Measurements from ENCODE around the gene ID2.

ID2 gene

GRCh38 chr2:8714971-8715370, 33.1 kb downstream of the ID2 start:
- H3K4me2 ChIP-seq (ENCODE audit: low read length): no peak overlapping the region

GRCh38 chr2:8719528-8719927, 37.7 kb downstream of the ID2 start:
- no peak overlapping the region for H3K4me2 ChIP-seq (ENCODE audit: low read length)
- H3K27me3 ChIP-seq (ENCODE audit: control insufficient read depth, insufficient read depth, low read length): no peaks in the 10 kb centered on the region
- no peaks in the 10 kb centered on the region for H3K79me2 ChIP-seq
- H3K4me1 ChIP-seq: no peaks in the 10 kb centered on the region
- no peaks in the 10 kb centered on the region for H3K9me3 ChIP-seq (ENCODE audit: control insufficient read depth, low read length)
- H3K9ac ChIP-seq: no peak overlapping the region
- no peak for TF ChIP-seq CTCF (IDR thresholded peaks at IDR 0.05)
- no peaks in the 10 kb centered on the region for H3K36me3 ChIP-seq (ENCODE audit: control insufficient read depth, insufficient read depth, low read length)
- H2AFZ ChIP-seq: no peak overlapping the region
- no peak overlapping the region for H3K27ac ChIP-seq
- no peak overlapping the region for H3K4me3 ChIP-seq (ENCODE audit: low read depth, low read length)

More at GRCh38 chr2:8714971-8715370, 33.1 kb downstream of the ID2 start:
- H3K27ac ChIP-seq: no peak overlapping the region
- no peak for TF ChIP-seq CTCF (IDR thresholded peaks at IDR 0.05)
- no peaks in the 10 kb centered on the region for H3K4me1 ChIP-seq
- H3K36me3 ChIP-seq (ENCODE audit: control insufficient read depth, insufficient read depth, low read length): no peaks in the 10 kb centered on the region
- no peaks in the 10 kb centered on the region for H3K9me3 ChIP-seq (ENCODE audit: control insufficient read depth, low read length)
- no peaks in the 10 kb centered on the region for H3K27me3 ChIP-seq (ENCODE audit: control insufficient read depth, insufficient read depth, low read length)
- no peak overlapping the region for H3K9ac ChIP-seq
- no peak overlapping the region for H3K4me3 ChIP-seq (ENCODE audit: low read depth, low read length)
- no peak overlapping the region for H2AFZ ChIP-seq
- H3K79me2 ChIP-seq: no peaks in the 10 kb centered on the region

GRCh38 chr2:8720741-8721140, 38.9 kb downstream of the ID2 start:
- no peak for TF ChIP-seq CTCF (IDR thresholded peaks at IDR 0.05)
- no peaks in the 10 kb centered on the region for H3K9me3 ChIP-seq (ENCODE audit: control insufficient read depth, low read length)
- no peaks in the 10 kb centered on the region for H3K36me3 ChIP-seq (ENCODE audit: control insufficient read depth, insufficient read depth, low read length)
- no peaks in the 10 kb centered on the region for H3K4me1 ChIP-seq
- no peak overlapping the region for H3K9ac ChIP-seq
- no peak overlapping the region for H3K27ac ChIP-seq
- H2AFZ ChIP-seq: no peak overlapping the region
- H3K4me2 ChIP-seq (ENCODE audit: low read length): no peak overlapping the region
- no peak overlapping the region for H3K4me3 ChIP-seq (ENCODE audit: low read depth, low read length)
- H3K27me3 ChIP-seq (ENCODE audit: control insufficient read depth, insufficient read depth, low read length): no peaks in the 10 kb centered on the region
- no peaks in the 10 kb centered on the region for H3K79me2 ChIP-seq

GRCh38 chr2:8721410-8721809, 39.6 kb downstream of the ID2 start:
- Histone ChIP-seq H3K4me3 (ENCODE audit: low read depth, low read length) (no peak overlapping the region), H3K4me1 (no peaks in the 10 kb centered on the region), H3K9ac (no peak overlapping the region), H3K9me3 (ENCODE audit: control insufficient read depth, low read length) (no peaks in the 10 kb centered on the region), H3K79me2 (no peaks in the 10 kb centered on the region), H2AFZ (no peak overlapping the region), H3K27me3 (ENCODE audit: control insufficient read depth, insufficient read depth, low read length) (no peaks in the 10 kb centered on the region), H3K4me2 (ENCODE audit: low read length) (no peak overlapping the region), H3K27ac (no peak overlapping the region), H3K36me3 (ENCODE audit: control insufficient read depth, insufficient read depth, low read length) (no peaks in the 10 kb centered on the region)
- no peak for TF ChIP-seq CTCF (IDR thresholded peaks at IDR 0.05)

- Histone ChIP-seq H3K27me3 (ENCODE audit: control insufficient read depth, insufficient read depth, low read length) (no peaks in the 10 kb centered on the region), H3K9ac (no peak overlapping the region), H3K79me2 (no peaks in the 10 kb centered on the region), H3K4me1 (no peaks in the 10 kb centered on the region), H3K4me3 (ENCODE audit: low read depth, low read length) (no peak overlapping the region), H3K36me3 (ENCODE audit: control insufficient read depth, insufficient read depth, low read length) (no peaks in the 10 kb centered on the region), H2AFZ (no peak overlapping the region), H3K4me2 (ENCODE audit: low read length) (no peak overlapping the region), H3K9me3 (ENCODE audit: control insufficient read depth, low read length) (no peaks in the 10 kb centered on the region), H3K27ac (no peak overlapping the region)
- TF ChIP-seq CTCF (IDR thresholded peaks at IDR 0.05): no peak
These were observed 41.1 kb downstream of the ID2 start for GRCh38 chr2:8722986-8723385.
